Spleen (tissue), 11 donors: Measurements from ENCODE around the gene MRPL18. TPM values are rescaled to one million over a fixed set of nuclear protein-coding genes. Genes with fewer than 3 reads are reported as not detected.

Source experiments
- DNase-seq: peaks from one replicate; pipeline ENCODE4 v3.0.0-alpha.2; 2020
- H3K27ac ChIP-seq, 8 donors: fragments of 200-600 bp; sonication (generic) in 7 of 8; 1 replicate in 4 of 8; 2 replicates in 4 of 8; pipeline versions ENCODE4 v1.5.0 to v1.8.0; 2016 to 2021; ENCODE audit warnings: inconsistent platforms in 4 of 8, mild to moderate bottlenecking in 4 of 8, moderate library complexity in 1 of 8
- H3K27me3 ChIP-seq, 7 donors: fragments of 200-600 bp; sonication (generic) in 6 of 7; replicated peaks in 1 of 7; 1 replicate in 4 of 7; 2 replicates in 3 of 7; pipeline versions ENCODE4 v1.5.0 to v1.8.0; 2016 to 2021; ENCODE audit warnings: inconsistent platforms in 3 of 7, mild to moderate bottlenecking in 1 of 7
- H3K36me3 ChIP-seq, 6 donors: fragments of 200-600 bp; sonication (generic) in 5 of 6; 1 replicate in 4 of 6; 2 replicates in 2 of 6; pipeline versions ENCODE4 v1.5.0 to v1.8.0; 2016 to 2021; ENCODE audit warnings: inconsistent platforms in 2 of 6
- H3K4me1 ChIP-seq, 6 donors: fragments of 200-600 bp; sonication (generic) in 5 of 6; 1 replicate in 3 of 6; 2 replicates in 3 of 6; pipeline versions ENCODE4 v1.5.0 to v1.8.0; 2016 to 2021; ENCODE audit warnings: inconsistent platforms in 3 of 6
- H3K4me3 ChIP-seq, 8 donors: fragments of 200-600 bp; sonication (generic) in 7 of 8; 1 replicate in 4 of 8; 2 replicates in 4 of 8; pipeline versions ENCODE4 v1.5.0 to v1.8.0; 2016 to 2021; ENCODE audit warnings: inconsistent platforms in 4 of 8, mild to moderate bottlenecking in 4 of 8, moderate library complexity in 2 of 8
- H3K9me3 ChIP-seq, 8 donors: fragments of 200-600 bp; sonication (generic) in 7 of 8; 1 replicate in 4 of 8; 2 replicates in 4 of 8; pipeline versions ENCODE4 v1.5.0 to v1.8.0; 2016 to 2021; ENCODE audit warnings: inconsistent platforms in 4 of 8
- CTCF ChIP-seq, 11 experiments: fragments of 200-600 bp in 7 of 11; fragments of 450-650 bp in 4 of 11; sonication (generic) in 4 of 11; IDR thresholded peaks in 8 of 11; conservative IDR thresholded peaks in 3 of 11; 1 replicate in 7 of 11; 2 replicates in 4 of 11; pipeline versions ENCODE4 v1.4.0 to v1.8.0; 2016 to 2021; ENCODE audit warnings: antibody characterized with exemption in 11 of 11, inconsistent platforms in 4 of 11, mild to moderate bottlenecking in 1 of 11
- POLR2A ChIP-seq, 3 donors: fragments of 450-650 bp; IDR thresholded peaks; one replicate each; pipeline ENCODE4 v1.5.1; 2017; ENCODE audit warnings: antibody characterized with exemption in 3 of 3, mild to moderate bottlenecking in 1 of 3
- POLR2AphosphoS5 ChIP-seq, 3 donors: sonication (generic); formaldehyde crosslinking; IDR thresholded peaks; one replicate each; pipeline ENCODE4 v1.5.1; 2017; ENCODE audit warnings: antibody characterized with exemption in 3 of 3
- whole genome bisulfite sequencing, 5 donors: extraction: QIAGEN DNeasy Blood & Tissue Kit in 3 of 5; methylation state at CpG; one replicate each; pipeline versions ENCODE4 v1.1.5 to v1.1.7; 2013 to 2018; 5-methylcytosine and 5-hydroxymethylcytosine counted together
- intact Hi-C: fragments of 100-400 bp; cut with DNase I; formaldehyde crosslinking; loops from one replicate; pipeline ENCODE4 v1.15.0; 2023; ENCODE audit warnings: low total_unique reads
- polyA plus RNA-seq, 3 donors: library from polyadenylated mRNA; stranded (reverse); fragments of 200-250 nt; gene quantifications; one replicate each; pipeline ENCODE4 v1.2.1, GENCODE V29; 2013
- total RNA-seq, 7 donors: library from RNA; depleted of rRNA in 3 of 7; stranded (reverse); fragments of >200 nt in 3 of 7; fragmentation: NEBNext Ultra II Directional in 4 of 7; extraction: Animal tissue kit (Norgen Biotek cat#: 25700) in 4 of 7; gene quantifications; one replicate each; pipeline versions ENCODE4 v1.1.0 to v1.2.1, GENCODE V29; 2016 to 2021
- donor health status: healthy with polysubstance abuse.
- donor health status: DM: no; HTN: no; CAD: no; lungs with moderate emphysema.
- donor health status: DM: no; HTN: no; CAD: no.
- donor health status: Bipolar disorder and iron deficiency.
- donor health status: healthy.
- donor health status: DM: no; HTN: no; CAD: no.
- donor health status: DM: yes; HTN: yes; CAD: no.

MRPL18 gene
- total and polyA plus RNA-seq, 10 donors = 29.6 to 76.7 (median 44.6) TPM

- WGBS, 5 donors = 83 to 95% (median 90%) methylated on average over 2 of the region's 2 CpGs
- no peak overlapping the region for H3K4me3 ChIP-seq
These were observed 35.9 kb upstream of the MRPL18 start for GRCh38 chr6:159754401-159754800.

GRCh38 chr6:159754959-159755914 is 35.0 kb upstream of the MRPL18 start:
- H3K4me1 ChIP-seq = peaks cover 0 to 6% (median 2%) of the 10 kb centered on the region in 6 donors
- TF ChIP-seq POLR2AphosphoS5 (IDR thresholded peaks at IDR 0.05) (peak in 1 of 3 donors; percentile 35), CTCF (IDR thresholded peaks at IDR 0.05 in 8 of 11, conservative IDR thresholded peaks at IDR 0.05 in 3 of 11) (no peak)
- peaks cover 0 to 89% (median 68%) of the 10 kb centered on the region in 6 donors for H3K36me3 ChIP-seq
- H3K9me3 ChIP-seq = no peaks in the 10 kb centered on the region
- H3K27me3 ChIP-seq = no peaks in the 10 kb centered on the region
- 86 to 89% (median 87%) methylated on average over 15 of the region's 15 CpGs for WGBS, 5 donors
- H3K27ac ChIP-seq = no peak overlapping the region
- intact Hi-C loops = no loop called here
- no peak for DNase-seq
- H3K4me3 ChIP-seq = no peak overlapping the region

More at GRCh38 chr6:159754401-159754800, 35.9 kb upstream of the MRPL18 start:
- Histone ChIP-seq H3K27me3 (no peaks in the 10 kb centered on the region), H3K4me1 (no peaks in the 10 kb centered on the region), H3K36me3 (peaks cover 0 to 98% (median 76%) of the 10 kb centered on the region in 6 donors), H3K27ac (no peak overlapping the region), H3K9me3 (no peaks in the 10 kb centered on the region)
- DNase-seq = no peak
- intact Hi-C loops = no loop called here
- TF ChIP-seq CTCF (IDR thresholded peaks at IDR 0.05 in 8 of 11, conservative IDR thresholded peaks at IDR 0.05 in 3 of 11) (no peak), POLR2A (IDR thresholded peaks at IDR 0.05) (no peak), POLR2AphosphoS5 (IDR thresholded peaks at IDR 0.05) (no peak)

- TF ChIP-seq CTCF (IDR thresholded peaks at IDR 0.05 in 8 of 11, conservative IDR thresholded peaks at IDR 0.05 in 3 of 11) = no peak
- TF ChIP-seq POLR2AphosphoS5 (IDR thresholded peaks at IDR 0.05) = peak in 1 of 3 donors; percentile 28
- Histone ChIP-seq H3K9me3 (no peaks in the 10 kb centered on the region), H3K27ac (no peak overlapping the region), H3K36me3 (peaks cover 0 to 76% (median 56%) of the 10 kb centered on the region in 6 donors), H3K4me1 (peaks cover 0 to 18% (median 13%) of the 10 kb centered on the region in 6 donors), H3K27me3 (no peaks in the 10 kb centered on the region), H3K4me3 (no peak overlapping the region)
- DNase-seq = no peak
- intact Hi-C loops = no loop called here
- WGBS, 5 donors = 96 to 97% (median 96%) methylated on average over 4 of the region's 4 CpGs
These were observed 33.8 kb upstream of the MRPL18 start for GRCh38 chr6:159756508-159756907.
